Measurements from ENCODE around the gene SFXN5. TPM values are rescaled to one million over a fixed set of nuclear protein-coding genes. Genes with fewer than 3 reads are reported as not detected.

The SFXN5 gene
- total RNA-seq, 1 experiment from 2014 or later = 27.8 TPM

DNA sequence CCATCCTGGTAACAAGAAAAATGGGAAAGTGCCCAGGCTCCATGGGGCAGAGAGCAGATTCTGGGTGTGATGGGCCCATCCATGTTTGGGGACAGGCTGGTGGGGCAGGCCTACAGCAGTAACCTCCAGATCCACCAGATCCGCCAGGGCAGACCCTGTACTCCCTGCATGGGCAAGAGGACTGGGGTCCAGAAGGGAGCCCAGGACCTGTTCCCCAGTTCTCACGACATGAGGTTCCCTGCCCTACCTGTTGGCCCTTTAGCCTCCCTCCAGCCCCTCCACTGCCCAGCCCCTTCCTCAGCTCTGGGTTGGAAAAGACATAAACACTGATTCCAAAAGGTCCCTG is 115.5 kb downstream of the SFXN5 start:
- ChIA-PET CTCF (no interaction called here), POLR2A (no interaction called here)
- no peak overlapping the region for H3K4me3 ChIP-seq (ENCODE audit: low read depth in 2 of 2, low read length in 2 of 2)
- TF ChIP-seq, protein P1, sequence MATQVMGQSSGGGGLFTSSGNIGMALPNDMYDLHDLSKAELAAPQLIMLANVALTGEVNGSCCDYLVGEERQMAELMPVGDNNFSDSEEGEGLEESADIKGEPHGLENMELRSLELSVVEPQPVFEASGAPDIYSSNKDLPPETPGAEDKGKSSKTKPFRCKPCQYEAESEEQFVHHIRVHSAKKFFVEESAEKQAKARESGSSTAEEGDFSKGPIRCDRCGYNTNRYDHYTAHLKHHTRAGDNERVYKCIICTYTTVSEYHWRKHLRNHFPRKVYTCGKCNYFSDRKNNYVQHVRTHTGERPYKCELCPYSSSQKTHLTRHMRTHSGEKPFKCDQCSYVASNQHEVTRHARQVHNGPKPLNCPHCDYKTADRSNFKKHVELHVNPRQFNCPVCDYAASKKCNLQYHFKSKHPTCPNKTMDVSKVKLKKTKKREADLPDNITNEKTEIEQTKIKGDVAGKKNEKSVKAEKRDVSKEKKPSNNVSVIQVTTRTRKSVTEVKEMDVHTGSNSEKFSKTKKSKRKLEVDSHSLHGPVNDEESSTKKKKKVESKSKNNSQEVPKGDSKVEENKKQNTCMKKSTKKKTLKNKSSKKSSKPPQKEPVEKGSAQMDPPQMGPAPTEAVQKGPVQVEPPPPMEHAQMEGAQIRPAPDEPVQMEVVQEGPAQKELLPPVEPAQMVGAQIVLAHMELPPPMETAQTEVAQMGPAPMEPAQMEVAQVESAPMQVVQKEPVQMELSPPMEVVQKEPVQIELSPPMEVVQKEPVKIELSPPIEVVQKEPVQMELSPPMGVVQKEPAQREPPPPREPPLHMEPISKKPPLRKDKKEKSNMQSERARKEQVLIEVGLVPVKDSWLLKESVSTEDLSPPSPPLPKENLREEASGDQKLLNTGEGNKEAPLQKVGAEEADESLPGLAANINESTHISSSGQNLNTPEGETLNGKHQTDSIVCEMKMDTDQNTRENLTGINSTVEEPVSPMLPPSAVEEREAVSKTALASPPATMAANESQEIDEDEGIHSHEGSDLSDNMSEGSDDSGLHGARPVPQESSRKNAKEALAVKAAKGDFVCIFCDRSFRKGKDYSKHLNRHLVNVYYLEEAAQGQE (IDR thresholded peaks at IDR 0.05; ENCODE audit: insufficient read depth in 1 of 2, low read depth in 2 of 2, low read length in 1 of 2) = no peak
- TF ChIP-seq SIN3A (IDR thresholded peaks at IDR 0.05; ENCODE audit: borderline replicate concordance, insufficient read depth, low read depth, low read length) (no peak), CTCF (IDR thresholded peaks at IDR 0.05) (no peak), TCF7L2 (IDR thresholded peaks at IDR 0.05; ENCODE audit: low read depth, low read length) (no peak), POLR2AphosphoS5 (IDR thresholded peaks at IDR 0.05; ENCODE audit: low read depth, low read length) (no peak)
- in situ Hi-C loops (cut with HindIII; ENCODE audit: low pct_unique_long_range_greater_than_20kb, low sequenced_read_pairs) (no loop called here), intact Hi-C loops (cut with micrococcal nuclease; ENCODE audit: unreplicated experiment) (no loop called here)
- no peaks in the 10 kb centered on the region for H3K36me3 ChIP-seq (ENCODE audit: control insufficient read depth, insufficient read depth, low read length)
- H3K27me3 ChIP-seq (ENCODE audit: control insufficient read depth, insufficient read depth, low read length) = no peaks in the 10 kb centered on the region
- H3K4me1 ChIP-seq (ENCODE audit: control insufficient read depth, insufficient read depth, low read length) = no peaks in the 10 kb centered on the region
- ATAC-seq (no peak), DNase-seq (ENCODE audit: low read depth, low spot score) (no peak)
- BruUV-seq (replicated peaks) = no TSS peak
- H3K9me3 ChIP-seq (ENCODE audit: control insufficient read depth, insufficient read depth, low read depth, low read length) = no peaks in the 10 kb centered on the region
- H3K27ac ChIP-seq (ENCODE audit: low read length) = no peak overlapping the region

- Histone ChIP-seq H3K27ac (ENCODE audit: low read length) (no peak overlapping the region), H3K27me3 (ENCODE audit: control insufficient read depth, insufficient read depth, low read length) (no peaks in the 10 kb centered on the region), H3K4me1 (ENCODE audit: control insufficient read depth, insufficient read depth, low read length) (no peaks in the 10 kb centered on the region), H3K36me3 (ENCODE audit: control insufficient read depth, insufficient read depth, low read length) (no peaks in the 10 kb centered on the region), H3K4me3 (ENCODE audit: low read depth in 2 of 2, low read length in 2 of 2) (no peak overlapping the region), H3K9me3 (ENCODE audit: control insufficient read depth, insufficient read depth, low read depth, low read length) (no peaks in the 10 kb centered on the region)
- in situ Hi-C loops (cut with HindIII; ENCODE audit: low pct_unique_long_range_greater_than_20kb, low sequenced_read_pairs) (no loop called here), intact Hi-C loops (cut with micrococcal nuclease; ENCODE audit: unreplicated experiment) (no loop called here)
- TF ChIP-seq POLR2AphosphoS5 (IDR thresholded peaks at IDR 0.05; ENCODE audit: low read depth, low read length) (no peak), CTCF (IDR thresholded peaks at IDR 0.05) (no peak), TCF7L2 (IDR thresholded peaks at IDR 0.05; ENCODE audit: low read depth, low read length) (no peak), SIN3A (IDR thresholded peaks at IDR 0.05; ENCODE audit: borderline replicate concordance, insufficient read depth, low read depth, low read length) (no peak)
- TF ChIP-seq, protein P1 (IDR thresholded peaks at IDR 0.05; ENCODE audit: insufficient read depth in 1 of 2, low read depth in 2 of 2, low read length in 1 of 2) = no peak
- ChIA-PET CTCF (interaction anchor here (0.6 kb wide), 1 partner anchor 13 kb away, joined by 3 read pairs; no protein-coding TSS in a partner anchor), POLR2A (no interaction called here)
- ATAC-seq = no peak
- no TSS peak for BruUV-seq (replicated peaks)
- DNase-seq (ENCODE audit: low read depth, low spot score) = no peak
These were observed 116.1 kb downstream of the SFXN5 start for GRCh38 chr2:72955228-72956049.

Measured in Panc1 (cell line).